ENCODE data around the gene ANKLE1.

ANKLE1 gene

GRCh38 chr19:17325133-17325532 is 43.4 kb downstream of the ANKLE1 start:
- Histone ChIP-seq H3F3A (ENCODE audit: low read depth) (no peaks in the 10 kb centered on the region), H4K20me1 (ENCODE audit: insufficient read depth, low read length, poor library complexity, severe bottlenecking) (no peaks in the 10 kb centered on the region), H2AFZ (ENCODE audit: low read length) (no peak overlapping the region), H3K9me3 (ENCODE audit: insufficient read depth, low read depth, low read length) (no peaks in the 10 kb centered on the region), H3K27me3 (ENCODE audit: insufficient read depth, low read length, poor library complexity, severe bottlenecking) (no peaks in the 10 kb centered on the region), H3K79me2 (ENCODE audit: insufficient read depth, low read length) (no peaks in the 10 kb centered on the region), H3K4me2 (ENCODE audit: low read depth, low read length, poor library complexity, severe bottlenecking) (no peak overlapping the region), H3K9me2 (replicated peaks; ENCODE audit: low read depth, low read length) (no peaks in the 10 kb centered on the region), H3K36me3 (ENCODE audit: insufficient read depth, low read length) (peaks cover 17% of the 10 kb centered on the region; the same call in 1 of the 2 replicates), H3K4me3 (ENCODE audit: low read length, poor library complexity, severe bottlenecking) (no peak overlapping the region), H3K9ac (ENCODE audit: low read depth, low read length, poor library complexity, severe bottlenecking) (no peak overlapping the region), H3K4me1 (ENCODE audit: insufficient read depth, low read length, poor library complexity, severe bottlenecking) (no peaks in the 10 kb centered on the region)
- TF ChIP-seq CTCF (conservative IDR thresholded peaks at IDR 0.05; ENCODE audit: low read length) = no peak
- no peak for TF ChIP-seq EZH2phosphoT487 (IDR thresholded peaks at IDR 0.05; ENCODE audit: borderline replicate concordance)

GRCh38 chr19:17325881-17326594 is 44.3 kb downstream of the ANKLE1 start:
- Histone ChIP-seq H3K27me3 (ENCODE audit: insufficient read depth, low read length, poor library complexity, severe bottlenecking) (no peaks in the 10 kb centered on the region), H4K20me1 (ENCODE audit: insufficient read depth, low read length, poor library complexity, severe bottlenecking) (no peaks in the 10 kb centered on the region), H2AFZ (ENCODE audit: low read length) (no peak overlapping the region), H3K9ac (ENCODE audit: low read depth, low read length, poor library complexity, severe bottlenecking) (no peak overlapping the region), H3K36me3 (ENCODE audit: insufficient read depth, low read length) (peaks cover 10% of the 10 kb centered on the region; the same call in 1 of the 2 replicates), H3K79me2 (ENCODE audit: insufficient read depth, low read length) (no peaks in the 10 kb centered on the region), H3K4me1 (ENCODE audit: insufficient read depth, low read length, poor library complexity, severe bottlenecking) (no peaks in the 10 kb centered on the region), H3F3A (ENCODE audit: low read depth) (no peaks in the 10 kb centered on the region), H3K9me2 (replicated peaks; ENCODE audit: low read depth, low read length) (no peaks in the 10 kb centered on the region), H3K4me3 (ENCODE audit: low read length, poor library complexity, severe bottlenecking) (no peak overlapping the region), H3K4me2 (ENCODE audit: low read depth, low read length, poor library complexity, severe bottlenecking) (no peak overlapping the region), H3K9me3 (ENCODE audit: insufficient read depth, low read depth, low read length) (no peaks in the 10 kb centered on the region)
- TF ChIP-seq CTCF (conservative IDR thresholded peaks at IDR 0.05; ENCODE audit: low read length) (no peak), EZH2phosphoT487 (IDR thresholded peaks at IDR 0.05; ENCODE audit: borderline replicate concordance) (no peak)

- Histone ChIP-seq H3K4me1 (ENCODE audit: insufficient read depth, low read length, poor library complexity, severe bottlenecking) (no peaks in the 10 kb centered on the region), H3K4me2 (ENCODE audit: low read depth, low read length, poor library complexity, severe bottlenecking) (no peak overlapping the region), H3K9me3 (ENCODE audit: insufficient read depth, low read depth, low read length) (no peaks in the 10 kb centered on the region), H3K79me2 (ENCODE audit: insufficient read depth, low read length) (no peaks in the 10 kb centered on the region), H3K36me3 (ENCODE audit: insufficient read depth, low read length) (peaks cover 6% of the 10 kb centered on the region; the same call in 1 of the 2 replicates), H3K4me3 (ENCODE audit: low read length, poor library complexity, severe bottlenecking) (no peak overlapping the region), H3F3A (ENCODE audit: low read depth) (no peaks in the 10 kb centered on the region), H4K20me1 (ENCODE audit: insufficient read depth, low read length, poor library complexity, severe bottlenecking) (no peaks in the 10 kb centered on the region), H3K9me2 (replicated peaks; ENCODE audit: low read depth, low read length) (no peaks in the 10 kb centered on the region), H2AFZ (ENCODE audit: low read length) (no peak overlapping the region), H3K9ac (ENCODE audit: low read depth, low read length, poor library complexity, severe bottlenecking) (no peak overlapping the region), H3K27me3 (ENCODE audit: insufficient read depth, low read length, poor library complexity, severe bottlenecking) (no peaks in the 10 kb centered on the region)
- no peak for TF ChIP-seq CTCF (conservative IDR thresholded peaks at IDR 0.05; ENCODE audit: low read length)
- TF ChIP-seq EZH2phosphoT487 (IDR thresholded peaks at IDR 0.05; ENCODE audit: borderline replicate concordance) = no peak
These were observed 44.9 kb downstream of the ANKLE1 start for GRCh38 chr19:17326595-17326966.
